ENCODE data around the gene SIN3A. TPM values are rescaled to one million over a fixed set of nuclear protein-coding genes. Genes with fewer than 3 reads are reported as not detected.

The SIN3A gene
- total RNA-seq, 1 experiment from 2014 or later: 74.7 TPM

GRCh38 chr15:75452865-75453702 is 1.6 kb upstream of the SIN3A start:
- ChIA-PET POLR2A (ENCODE audit: low non-redundant PET) (no interaction called here), CTCF (interaction anchor here (0.6 to 4.4 kb wide), 4 partner anchors 85 to 521 kb away, joined by 3 to 21 read pairs (median 4); partner anchors contain the start of gene MAN2C1)
- peak overlapping the region; percentile 81 for H3K4me3 ChIP-seq (ENCODE audit: low read depth, low read length, poor library complexity, severe bottlenecking)
- H3K36me3 ChIP-seq (ENCODE audit: insufficient read depth, low read length, poor library complexity, severe bottlenecking): no peaks in the 10 kb centered on the region
- H3K9me3 ChIP-seq (ENCODE audit: low read depth, low read length, poor library complexity, severe bottlenecking): no peaks in the 10 kb centered on the region
- peak; percentile 72 for DNase-seq (ENCODE audit: low spot score)
- no peaks in the 10 kb centered on the region for H3K27me3 ChIP-seq (replicated peaks; ENCODE audit: insufficient read depth, low read depth, low read length, poor library complexity)
- peak overlapping the region; percentile 91 for H3K27ac ChIP-seq (ENCODE audit: low read depth, low read length, poor library complexity, severe bottlenecking)
- intact Hi-C loops (cut with micrococcal nuclease; ENCODE audit: unreplicated experiment): loop anchor here (5.0 kb wide), 3 partner anchors 144 to 189 kb away; partner anchors contain the start of genes IMP3 and SNUPN
- TF ChIP-seq EZH2 (IDR thresholded peaks at IDR 0.05; ENCODE audit: borderline replicate concordance, low read depth, low read length, poor library complexity, severe bottlenecking) (no peak), CTCF (conservative IDR thresholded peaks at IDR 0.05; ENCODE audit: low read depth, low read length) (peak; percentile 51)
- peaks cover 9% of the 10 kb centered on the region for H3K4me1 ChIP-seq (ENCODE audit: insufficient read depth, low read length, poor library complexity, severe bottlenecking)
- TSS peak; percentile 66 for BruUV-seq (replicated peaks)

GRCh38 chr15:75452364-75452864 is 924 bp upstream of the SIN3A start:
- DNase-seq (ENCODE audit: low spot score): peak; percentile 89
- intact Hi-C loops (cut with micrococcal nuclease; ENCODE audit: unreplicated experiment): loop anchor here (5.0 kb wide), 3 partner anchors 145 to 190 kb away; partner anchors contain the start of genes IMP3 and SNUPN
- Histone ChIP-seq H3K27me3 (replicated peaks; ENCODE audit: insufficient read depth, low read depth, low read length, poor library complexity) (no peaks in the 10 kb centered on the region), H3K36me3 (ENCODE audit: insufficient read depth, low read length, poor library complexity, severe bottlenecking) (peaks cover 4% of the 10 kb centered on the region), H3K4me1 (ENCODE audit: insufficient read depth, low read length, poor library complexity, severe bottlenecking) (peaks cover 9% of the 10 kb centered on the region), H3K4me3 (ENCODE audit: low read depth, low read length, poor library complexity, severe bottlenecking) (peak overlapping the region; percentile 81), H3K27ac (ENCODE audit: low read depth, low read length, poor library complexity, severe bottlenecking) (peak overlapping the region; percentile 91), H3K9me3 (ENCODE audit: low read depth, low read length, poor library complexity, severe bottlenecking) (no peaks in the 10 kb centered on the region)
- no TSS peak for BruUV-seq (replicated peaks)
- POLR2A ChIA-PET (ENCODE audit: low non-redundant PET): no interaction called here
- TF ChIP-seq CTCF (conservative IDR thresholded peaks at IDR 0.05; ENCODE audit: low read depth, low read length) (no peak), EZH2 (IDR thresholded peaks at IDR 0.05; ENCODE audit: borderline replicate concordance, low read depth, low read length, poor library complexity, severe bottlenecking) (no peak)
- CTCF ChIA-PET: interaction anchor here (0.7 to 4.4 kb wide), 4 partner anchors 56 to 185 kb away, joined by 3 to 21 read pairs (median 4); partner anchors contain the start of gene MAN2C1

GRCh38 chr15:75451202-75451673 is 252 bp downstream of the SIN3A start:
- intact Hi-C loops (cut with micrococcal nuclease; ENCODE audit: unreplicated experiment): loop anchor here (5.0 kb wide), 3 partner anchors 146 to 191 kb away; partner anchors contain the start of genes IMP3 and SNUPN
- ChIA-PET CTCF (interaction anchor here (0.6 to 4.4 kb wide), 5 partner anchors 58 to 1580 kb away, joined by 4 to 21 read pairs (median 5); partner anchors contain the start of gene MAN2C1), POLR2A (ENCODE audit: low non-redundant PET) (interaction anchor here (0.6 to 0.7 kb wide), 5 partner anchors 9 to 494 kb away, joined by 3 to 25 read pairs (median 11); no protein-coding TSS in a partner anchor)
- Histone ChIP-seq H3K27me3 (replicated peaks; ENCODE audit: insufficient read depth, low read depth, low read length, poor library complexity) (no peaks in the 10 kb centered on the region), H3K9me3 (ENCODE audit: low read depth, low read length, poor library complexity, severe bottlenecking) (no peaks in the 10 kb centered on the region), H3K27ac (ENCODE audit: low read depth, low read length, poor library complexity, severe bottlenecking) (peak overlapping the region; percentile 93), H3K4me1 (ENCODE audit: insufficient read depth, low read length, poor library complexity, severe bottlenecking) (peaks cover 9% of the 10 kb centered on the region), H3K36me3 (ENCODE audit: insufficient read depth, low read length, poor library complexity, severe bottlenecking) (peaks cover 7% of the 10 kb centered on the region), H3K4me3 (ENCODE audit: low read depth, low read length, poor library complexity, severe bottlenecking) (peak overlapping the region; percentile 78)
- no peak for DNase-seq (ENCODE audit: low spot score)
- TF ChIP-seq CTCF (conservative IDR thresholded peaks at IDR 0.05; ENCODE audit: low read depth, low read length) (no peak), EZH2 (IDR thresholded peaks at IDR 0.05; ENCODE audit: borderline replicate concordance, low read depth, low read length, poor library complexity, severe bottlenecking) (no peak)
- BruUV-seq (replicated peaks): no TSS peak
